OCI-LY3 (cell line): ENCODE results near the gene PCDHB14.
"Not testable (repeated sequence)": the region's sequence is repeated elsewhere in the genome, so short reads cannot be mapped to it uniquely, and the experiment has no call there.

Experiments used
- EZH2phosphoT487 ChIP-seq: fragments of 200-600 bp; shearing (Covaris generic); IDR thresholded peaks from 2 replicates; pipeline ENCODE4 v1.6.1; 2018; ENCODE audit warnings: antibody characterized with exemption, mixed run types, low read depth
- TF ChIP-seq, protein P1 (sequence below): fragments of 200-600, 300-600 bp; sonication (generic); IDR thresholded peaks from 2 replicates; pipeline ENCODE4 v1.5.1; 2014; ENCODE audit warnings: antibody characterized with exemption, low read length, low read depth

DNA sequence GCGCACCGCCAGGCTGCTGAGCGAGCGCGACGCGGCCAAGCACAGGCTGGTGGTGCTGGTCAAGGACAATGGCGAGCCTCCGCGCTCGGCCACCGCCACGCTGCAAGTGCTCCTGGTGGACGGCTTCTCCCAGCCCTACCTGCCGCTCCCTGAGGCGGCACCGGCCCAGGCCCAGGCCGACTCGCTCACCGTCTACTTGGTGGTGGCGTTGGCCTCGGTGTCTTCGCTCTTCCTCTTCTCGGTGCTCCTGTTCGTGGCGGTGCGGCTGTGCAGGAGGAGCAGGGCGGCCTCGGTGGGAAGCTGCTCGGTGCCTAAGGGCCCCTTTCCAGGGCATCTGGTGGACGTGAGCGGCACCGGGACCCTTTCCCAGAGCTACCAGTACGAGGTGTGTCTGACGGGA lies 21.5 kb upstream of the PCDHB14 start:
- not testable (repeated sequence) for TF ChIP-seq EZH2phosphoT487
- TF ChIP-seq, protein P1, sequence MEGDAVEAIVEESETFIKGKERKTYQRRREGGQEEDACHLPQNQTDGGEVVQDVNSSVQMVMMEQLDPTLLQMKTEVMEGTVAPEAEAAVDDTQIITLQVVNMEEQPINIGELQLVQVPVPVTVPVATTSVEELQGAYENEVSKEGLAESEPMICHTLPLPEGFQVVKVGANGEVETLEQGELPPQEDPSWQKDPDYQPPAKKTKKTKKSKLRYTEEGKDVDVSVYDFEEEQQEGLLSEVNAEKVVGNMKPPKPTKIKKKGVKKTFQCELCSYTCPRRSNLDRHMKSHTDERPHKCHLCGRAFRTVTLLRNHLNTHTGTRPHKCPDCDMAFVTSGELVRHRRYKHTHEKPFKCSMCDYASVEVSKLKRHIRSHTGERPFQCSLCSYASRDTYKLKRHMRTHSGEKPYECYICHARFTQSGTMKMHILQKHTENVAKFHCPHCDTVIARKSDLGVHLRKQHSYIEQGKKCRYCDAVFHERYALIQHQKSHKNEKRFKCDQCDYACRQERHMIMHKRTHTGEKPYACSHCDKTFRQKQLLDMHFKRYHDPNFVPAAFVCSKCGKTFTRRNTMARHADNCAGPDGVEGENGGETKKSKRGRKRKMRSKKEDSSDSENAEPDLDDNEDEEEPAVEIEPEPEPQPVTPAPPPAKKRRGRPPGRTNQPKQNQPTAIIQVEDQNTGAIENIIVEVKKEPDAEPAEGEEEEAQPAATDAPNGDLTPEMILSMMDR: not testable (repeated sequence)
